IPS DF 6.9 (cell line): ENCODE results near the gene CSF2.
"Not testable (repeated sequence)": the region's sequence is repeated elsewhere in the genome, so short reads cannot be mapped to it uniquely, and the experiment has no call there.

Experiments
- DNase-seq: peaks from one replicate; pipeline ENCODE4 v3.0.0-alpha.2; 2013; ENCODE audit warnings: low read depth, low spot score
- H3K27ac ChIP-seq: one replicate; pipeline ENCODE4 v1.5.1; 2013; ENCODE audit warnings: low read length, control low read depth
- H3K27me3 ChIP-seq: 2 replicates; pipeline ENCODE4 v1.6.1; 2013; ENCODE audit warnings: mild to moderate bottlenecking, low read length; ENCODE audit not compliant: control insufficient read depth, insufficient read depth
- H3K36me3 ChIP-seq: 2 replicates; pipeline ENCODE4 v1.6.1; 2013; ENCODE audit warnings: low read length; ENCODE audit not compliant: control insufficient read depth, insufficient read depth
- H3K4me1 ChIP-seq: 2 replicates; pipeline ENCODE4 v1.6.1; 2013; ENCODE audit warnings: low read length; ENCODE audit not compliant: control insufficient read depth, insufficient read depth
- H3K4me3 ChIP-seq: 2 replicates; pipeline ENCODE4 v1.5.1; 2013; ENCODE audit warnings: mild to moderate bottlenecking, low read length
- H3K9me3 ChIP-seq: 2 replicates; pipeline ENCODE4 v1.6.1; 2013; ENCODE audit warnings: low read length, inconsistent platforms; ENCODE audit not compliant: control insufficient read depth, insufficient read depth
- WGBS: extraction: QIAGEN DNeasy Blood & Tissue Kit; methylation state at CpG from one replicate; pipeline ENCODE4 v1.1.7; 2013; ENCODE audit warnings: mixed read lengths, missing lambda C conversion rate; ENCODE audit not compliant: insufficient read length, insufficient coverage; 5-methylcytosine and 5-hydroxymethylcytosine counted together

CSF2 gene

GRCh38 chr5:132100672-132101261, 27.2 kb downstream of the CSF2 start:
- no peak for DNase-seq
- WGBS: no CpG with 5 or more reads among the region's 8 CpGs
- no peak overlapping the region for H3K27ac ChIP-seq
- no peaks in the 10 kb centered on the region for H3K36me3 ChIP-seq
- H3K27me3 ChIP-seq: no peaks in the 10 kb centered on the region
- no peak overlapping the region for H3K4me3 ChIP-seq
- no peaks in the 10 kb centered on the region for H3K9me3 ChIP-seq
- no peaks in the 10 kb centered on the region for H3K4me1 ChIP-seq

GRCh38 chr5:132101385-132101880, 27.8 kb downstream of the CSF2 start:
- Histone ChIP-seq H3K9me3 (no peaks in the 10 kb centered on the region), H3K4me3 (no peak overlapping the region), H3K36me3 (no peaks in the 10 kb centered on the region), H3K4me1 (no peaks in the 10 kb centered on the region), H3K27me3 (no peaks in the 10 kb centered on the region), H3K27ac (no peak overlapping the region)
- DNase-seq: no peak
- WGBS: no CpG with 5 or more reads among the region's 6 CpGs

GRCh38 chr5:132102101-132102701, 28.6 kb downstream of the CSF2 start:
- DNase-seq: no peak

GRCh38 chr5:132102944-132103331, 29.3 kb downstream of the CSF2 start:
- no peak overlapping the region for H3K27ac ChIP-seq

More at GRCh38 chr5:132102101-132102701, 28.6 kb downstream of the CSF2 start:
- H3K4me1 ChIP-seq: no peaks in the 10 kb centered on the region
- H3K27me3 ChIP-seq: no peaks in the 10 kb centered on the region
- H3K27ac ChIP-seq: no peak overlapping the region
- no peaks in the 10 kb centered on the region for H3K36me3 ChIP-seq
- WGBS: no CpG with 5 or more reads among the region's 5 CpGs
- no peaks in the 10 kb centered on the region for H3K9me3 ChIP-seq
- H3K4me3 ChIP-seq: no peak overlapping the region

GRCh38 chr5:132103332-132103951, 29.9 kb downstream of the CSF2 start:
- no peak for DNase-seq
- Histone ChIP-seq H3K9me3 (no peaks in the 10 kb centered on the region), H3K4me1 (no peaks in the 10 kb centered on the region)

More at GRCh38 chr5:132102944-132103331, 29.3 kb downstream of the CSF2 start:
- WGBS: no CpG with 5 or more reads among the region's 3 CpGs
- no peaks in the 10 kb centered on the region for H3K9me3 ChIP-seq
- H3K36me3 ChIP-seq: no peaks in the 10 kb centered on the region
- no peak overlapping the region for H3K4me3 ChIP-seq
- H3K27me3 ChIP-seq: no peaks in the 10 kb centered on the region
- H3K4me1 ChIP-seq: no peaks in the 10 kb centered on the region
- no peak for DNase-seq

GRCh38 chr5:132103969-132104391, 30.4 kb downstream of the CSF2 start:
- no peaks in the 10 kb centered on the region for H3K27me3 ChIP-seq
- H3K27ac ChIP-seq: no peak overlapping the region
- H3K4me1 ChIP-seq: no peaks in the 10 kb centered on the region
- no peaks in the 10 kb centered on the region for H3K36me3 ChIP-seq
- no CpG with 5 or more reads among the region's 6 CpGs for WGBS
- H3K4me3 ChIP-seq: no peak overlapping the region
- H3K9me3 ChIP-seq: no peaks in the 10 kb centered on the region
- DNase-seq: no peak

More at GRCh38 chr5:132103332-132103951, 29.9 kb downstream of the CSF2 start:
- no peak overlapping the region for H3K27ac ChIP-seq
- no peak overlapping the region for H3K4me3 ChIP-seq
- H3K36me3 ChIP-seq: no peaks in the 10 kb centered on the region
- no peaks in the 10 kb centered on the region for H3K27me3 ChIP-seq

GRCh38 chr5:132104556-132104955, 31.0 kb downstream of the CSF2 start:
- Histone ChIP-seq H3K27me3 (no peaks in the 10 kb centered on the region), H3K4me3 (no peak overlapping the region), H3K9me3 (no peaks in the 10 kb centered on the region), H3K4me1 (no peaks in the 10 kb centered on the region), H3K27ac (no peak overlapping the region), H3K36me3 (no peaks in the 10 kb centered on the region)
- DNase-seq: no peak

- no peaks in the 10 kb centered on the region for H3K27me3 ChIP-seq
- WGBS: no CpG with 5 or more reads among the region's 3 CpGs
Observed at GRCh38 chr5:132105688-132106087, 32.1 kb downstream of the CSF2 start.

DNA sequence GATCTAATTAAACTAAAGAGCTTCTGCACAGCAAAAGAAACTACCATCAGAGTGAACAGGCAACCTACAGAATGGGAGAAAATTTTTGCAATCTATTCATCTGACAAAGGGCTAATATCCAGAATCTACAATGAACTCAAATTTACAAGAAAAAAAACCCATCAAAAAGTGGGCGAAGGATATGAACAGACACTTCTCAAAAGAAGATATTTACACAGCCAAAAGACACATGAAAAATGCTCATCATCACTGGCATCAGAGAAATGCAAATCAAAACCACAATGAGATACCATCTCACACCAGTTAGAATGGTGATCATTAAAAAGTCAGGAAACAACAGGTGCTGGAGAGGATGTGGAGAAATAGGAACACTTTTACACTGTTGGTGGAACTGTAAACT, 34.9 kb downstream of the CSF2 start:
- not testable (repeated sequence) for H3K9me3 ChIP-seq, H3K4me1 ChIP-seq, H3K4me3 ChIP-seq, DNase-seq, H3K27ac ChIP-seq, H3K36me3 ChIP-seq, H3K27me3 ChIP-seq
- WGBS: no CpG with 5 or more reads among the region's 1 CpG

More at GRCh38 chr5:132105688-132106087, 32.1 kb downstream of the CSF2 start:
- no peaks in the 10 kb centered on the region for H3K4me1 ChIP-seq
- no peaks in the 10 kb centered on the region for H3K36me3 ChIP-seq
- H3K27ac ChIP-seq: no peak overlapping the region
- DNase-seq: no peak
- no peak overlapping the region for H3K4me3 ChIP-seq
- no peaks in the 10 kb centered on the region for H3K9me3 ChIP-seq

DNA sequence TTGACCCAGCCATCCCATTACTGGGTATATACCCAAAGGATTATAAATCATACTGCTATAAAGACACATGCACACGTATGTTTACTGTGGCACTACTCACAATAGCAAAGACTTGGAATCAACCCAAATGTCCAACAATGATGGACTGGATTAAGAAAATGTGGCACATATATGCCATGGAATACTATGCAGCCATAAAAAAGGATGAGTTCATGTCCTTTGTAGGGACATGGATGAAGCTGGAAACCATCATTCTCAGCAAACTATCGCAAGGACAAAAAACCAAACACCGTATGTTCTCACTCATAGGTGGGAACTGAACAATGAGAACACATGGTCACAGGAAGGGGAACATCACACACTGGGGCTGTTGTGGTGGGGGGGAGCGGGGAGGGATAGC, 35.4 kb downstream of the CSF2 start:
- H3K4me1 ChIP-seq, H3K36me3 ChIP-seq, DNase-seq, H3K4me3 ChIP-seq, H3K27me3 ChIP-seq, H3K9me3 ChIP-seq, H3K27ac ChIP-seq: not testable (repeated sequence)
- no CpG with 5 or more reads among the region's 4 CpGs for whole genome bisulfite sequencing
